NCI-H524 (cell line): ENCODE results near the gene TSPAN14.

Source experiments
- DNase-seq, 2 experiments: peaks; one replicate each; lab custom pipeline; 2025; lab: John Stamatoyannopoulos, UW

Gene TSPAN14

DNA sequence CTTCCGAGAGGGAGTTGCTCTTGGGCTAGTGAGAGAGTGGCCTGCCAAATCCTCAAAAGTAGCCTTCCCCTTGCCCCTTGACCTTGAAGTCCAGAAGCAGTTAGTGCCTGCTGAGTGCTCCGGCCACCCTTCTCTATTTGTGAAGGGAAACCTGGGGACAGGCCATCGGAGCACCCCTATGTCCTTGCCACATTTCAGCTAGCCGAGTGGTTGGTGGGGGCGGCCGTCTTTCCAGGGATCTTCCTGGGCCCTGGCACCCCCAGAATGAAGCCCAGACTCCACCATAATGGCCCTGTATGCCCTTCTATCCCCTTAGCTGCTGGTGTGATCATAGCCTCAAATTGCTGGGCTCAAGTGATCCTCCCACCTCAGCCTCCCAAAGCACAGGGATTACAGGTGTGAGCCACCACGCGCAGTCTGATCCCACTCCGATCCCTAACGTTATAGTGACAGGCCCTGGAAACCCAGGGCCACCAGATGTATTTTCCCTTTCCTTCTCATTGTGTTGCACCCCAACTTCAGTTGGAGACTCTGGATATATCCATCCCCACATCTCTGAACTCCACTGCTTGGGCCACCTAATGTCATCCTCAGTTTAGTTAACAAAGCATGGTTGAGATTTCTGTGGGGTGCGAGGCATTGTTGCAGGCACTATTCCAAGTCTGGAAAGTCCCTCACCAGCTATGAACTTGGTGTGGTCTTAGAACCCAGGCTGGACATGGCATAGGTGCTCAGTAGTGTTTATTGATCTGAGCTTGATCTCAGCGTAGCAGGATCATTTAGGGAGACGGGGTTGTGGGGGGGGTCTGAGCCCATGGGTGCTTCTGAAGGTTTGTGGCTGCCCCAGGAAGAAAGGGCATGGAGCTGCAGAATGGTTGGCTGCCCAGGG lies 1.6 kb downstream of the TSPAN14 start:
- no peak for DNase-seq

DNA sequence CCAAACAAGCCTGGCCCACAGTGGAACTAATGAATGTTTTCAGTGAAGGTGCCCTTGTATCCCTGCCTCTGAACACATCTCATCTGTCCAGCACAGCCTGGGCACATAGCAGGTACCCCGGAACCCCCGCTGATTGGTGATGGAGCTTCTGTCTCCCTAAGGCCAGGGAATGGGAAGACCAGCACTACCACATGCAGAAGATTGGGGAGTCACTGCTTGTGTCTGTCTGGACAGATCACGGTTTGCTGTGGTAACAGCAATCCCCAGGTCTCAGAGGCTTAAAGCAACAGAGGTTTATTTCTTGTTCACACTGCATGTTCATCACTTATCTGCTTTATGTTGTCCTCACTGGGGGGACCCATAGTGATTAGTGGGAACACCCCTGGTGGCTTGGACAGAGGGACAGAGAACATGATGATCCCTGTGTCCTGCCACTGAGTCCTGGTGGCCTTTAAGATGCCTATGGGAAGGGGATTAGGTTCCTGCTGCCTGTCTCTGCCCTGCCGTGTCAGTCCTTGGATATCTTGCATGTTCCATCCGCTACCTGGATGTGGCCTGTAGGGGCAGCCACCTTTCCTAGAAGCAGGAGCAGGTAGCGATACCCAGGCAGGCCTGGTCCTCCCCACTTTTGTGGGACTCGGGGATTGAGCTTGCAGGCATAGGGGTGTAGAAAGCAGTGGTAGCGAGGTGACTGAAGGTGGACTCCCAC lies 3.6 kb downstream of the TSPAN14 start:
- no peak for DNase-seq

DNA sequence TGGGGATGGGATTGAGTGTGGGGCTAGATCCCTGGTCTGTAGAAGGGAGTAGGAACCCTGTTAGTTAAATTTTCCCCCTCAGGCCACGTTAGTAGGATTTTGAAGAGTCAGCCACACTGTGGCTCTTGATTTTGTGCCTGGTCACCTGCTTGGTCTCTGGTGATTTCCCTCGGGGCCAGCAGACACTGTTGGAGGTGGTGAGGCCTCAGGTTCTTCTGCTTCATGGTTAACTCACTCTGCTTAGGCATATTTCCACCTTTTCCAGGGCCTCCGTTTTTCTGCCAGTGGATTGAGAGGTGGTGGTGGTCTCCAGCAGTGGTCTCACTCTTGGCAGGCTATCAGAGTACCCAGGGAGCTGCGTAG lies 4.1 kb downstream of the TSPAN14 start:
- no peak for DNase-seq

DNA sequence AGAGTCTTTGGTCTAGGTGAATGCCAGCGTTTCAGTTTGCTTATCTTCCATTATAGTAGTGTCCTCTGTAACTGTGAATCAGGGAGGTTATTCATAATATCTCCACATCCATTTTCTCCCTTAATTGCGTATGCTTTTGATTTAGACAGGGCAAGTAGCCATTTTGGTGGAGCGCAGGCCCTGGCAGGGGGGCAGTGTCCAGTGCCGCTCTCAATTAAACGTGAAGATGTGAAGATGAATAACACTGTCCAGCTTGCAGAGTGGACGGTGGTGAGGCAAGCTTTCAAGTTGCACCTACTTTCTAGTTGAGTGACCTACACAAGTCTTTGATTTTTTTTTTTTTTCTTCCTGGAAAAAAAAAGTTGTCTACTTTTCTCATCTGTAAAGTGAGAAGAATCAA lies 4.5 kb downstream of the TSPAN14 start:
- DNase-seq: no peak

DNA sequence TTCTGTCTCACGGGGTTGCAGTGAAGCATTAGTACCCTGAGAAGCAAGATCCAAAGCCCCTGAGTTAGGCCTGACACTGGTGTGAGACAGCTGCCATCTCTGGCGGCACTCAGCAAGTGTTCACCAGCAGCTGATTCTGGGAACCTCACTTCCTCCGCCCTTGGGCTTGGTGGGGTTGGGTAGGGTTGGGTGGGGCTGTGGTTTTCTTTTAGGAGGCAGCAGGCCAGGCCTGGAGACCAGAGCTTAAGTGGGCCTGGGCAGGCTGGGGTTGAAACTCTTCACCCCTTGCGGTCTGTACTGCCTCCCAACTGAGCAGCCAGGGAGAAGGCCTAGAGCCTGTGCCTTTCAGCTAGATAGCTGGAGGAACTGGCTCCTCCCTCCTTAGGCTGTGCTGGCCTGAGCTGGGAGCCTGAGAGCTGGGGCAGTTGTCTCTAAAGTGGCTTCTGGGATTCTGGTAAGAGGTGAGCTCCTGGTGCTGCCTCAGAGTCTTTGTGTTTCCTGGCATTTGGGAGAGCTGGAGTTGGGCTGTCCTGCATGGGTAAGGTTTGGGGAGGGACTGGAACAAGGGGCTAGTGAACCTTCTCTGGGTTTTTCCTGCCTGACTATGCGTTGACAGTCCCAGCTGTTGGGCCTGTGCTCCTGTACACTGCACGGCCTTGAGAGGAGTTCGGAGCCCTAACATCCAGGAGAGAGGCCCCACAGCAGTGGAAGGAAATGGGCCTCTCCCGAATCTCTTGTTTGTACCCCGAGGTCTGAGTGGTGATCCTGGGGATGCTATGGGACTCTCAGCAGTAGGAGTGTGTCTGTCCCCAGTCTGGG lies 5.1 kb downstream of the TSPAN14 start:
- DNase-seq: no peak

DNA sequence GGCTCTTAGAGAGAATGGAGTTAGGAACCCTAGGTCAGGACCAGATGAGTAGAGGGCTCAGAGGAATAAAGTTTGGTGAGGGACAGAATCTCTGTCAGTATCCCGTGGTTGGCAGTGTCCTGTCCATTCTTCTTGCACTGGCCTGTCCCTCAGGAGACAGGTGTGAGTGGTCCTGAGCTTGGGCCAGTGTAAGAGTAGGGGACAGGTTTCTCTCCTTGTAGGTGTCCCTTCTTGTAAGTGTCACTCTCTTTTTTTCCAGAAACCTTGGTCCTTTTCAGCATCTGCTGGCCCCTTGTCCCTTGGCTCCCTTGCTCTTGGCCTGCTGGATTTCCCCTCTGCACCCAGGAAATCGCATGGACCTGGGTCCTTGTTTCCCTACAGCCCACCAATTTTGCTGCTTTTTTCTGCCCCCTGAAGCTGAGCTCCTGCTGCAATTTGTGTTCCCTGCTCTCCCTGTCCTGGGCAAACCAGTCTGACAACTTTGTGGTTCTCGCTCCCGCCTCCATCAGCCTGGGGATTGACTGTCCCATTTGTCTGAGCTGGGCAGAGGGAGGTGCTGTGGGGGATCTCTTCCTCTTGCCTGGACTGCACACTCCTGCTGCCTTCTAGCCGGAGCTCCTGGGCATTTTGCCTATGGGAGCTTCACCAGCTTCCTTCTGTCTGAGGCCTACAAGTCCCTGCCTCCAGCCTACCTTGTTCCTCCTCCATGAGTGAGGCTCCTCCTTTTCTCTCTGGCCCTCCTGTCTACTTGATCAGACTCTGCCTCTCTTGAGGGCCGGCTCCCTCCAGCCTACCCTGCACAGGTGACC lies 6.5 kb downstream of the TSPAN14 start:
- DNase-seq: no peak

DNA sequence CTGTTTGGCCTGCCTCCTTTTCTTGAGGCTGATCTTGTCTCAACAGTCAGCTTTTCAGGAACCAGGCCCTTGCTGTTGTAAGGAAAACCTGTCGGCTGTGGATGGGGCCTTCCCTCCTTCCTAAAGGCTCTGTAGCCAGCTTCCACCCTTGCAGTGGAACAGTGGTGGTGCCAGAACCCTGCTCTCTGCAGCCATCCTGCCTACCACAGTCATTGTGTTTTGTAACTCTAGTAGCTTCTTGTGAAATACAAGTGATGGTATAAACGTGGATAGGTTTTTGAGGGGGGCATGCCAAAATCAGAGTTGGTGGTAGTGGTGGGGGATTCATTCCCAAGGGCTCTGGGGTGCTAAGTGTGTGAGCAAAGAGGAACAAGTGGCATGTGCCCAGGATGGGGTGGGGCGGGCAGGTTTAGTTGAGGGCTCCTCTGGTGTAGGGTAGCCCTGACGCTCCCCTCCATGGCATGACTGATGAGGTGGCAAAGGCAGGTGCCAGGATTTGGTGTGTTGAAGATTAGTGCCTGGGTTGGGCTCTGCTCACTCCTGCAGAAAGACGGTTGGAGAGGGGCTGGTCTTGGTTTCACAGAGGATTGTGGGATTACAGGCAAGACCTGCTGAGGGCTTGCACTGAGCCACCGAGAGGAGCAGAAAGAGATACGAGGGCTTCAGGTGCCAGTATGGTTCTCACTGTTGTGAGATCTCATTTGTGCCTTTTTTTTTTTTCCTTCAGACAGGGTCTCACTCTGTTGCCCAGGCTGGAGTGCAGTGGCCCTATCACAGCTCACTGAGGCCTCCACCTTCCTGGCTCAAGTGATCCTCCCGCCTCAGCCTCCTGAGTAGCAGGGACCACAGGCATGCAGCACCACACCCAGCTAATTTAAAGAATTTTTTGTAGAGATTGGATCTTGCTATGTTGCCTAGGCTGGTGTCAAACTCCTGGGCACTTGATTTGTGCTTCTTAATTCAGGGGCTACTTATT lies 7.4 kb downstream of the TSPAN14 start:
- DNase-seq: peak in 1 of 2 experiments; percentile 1

DNA sequence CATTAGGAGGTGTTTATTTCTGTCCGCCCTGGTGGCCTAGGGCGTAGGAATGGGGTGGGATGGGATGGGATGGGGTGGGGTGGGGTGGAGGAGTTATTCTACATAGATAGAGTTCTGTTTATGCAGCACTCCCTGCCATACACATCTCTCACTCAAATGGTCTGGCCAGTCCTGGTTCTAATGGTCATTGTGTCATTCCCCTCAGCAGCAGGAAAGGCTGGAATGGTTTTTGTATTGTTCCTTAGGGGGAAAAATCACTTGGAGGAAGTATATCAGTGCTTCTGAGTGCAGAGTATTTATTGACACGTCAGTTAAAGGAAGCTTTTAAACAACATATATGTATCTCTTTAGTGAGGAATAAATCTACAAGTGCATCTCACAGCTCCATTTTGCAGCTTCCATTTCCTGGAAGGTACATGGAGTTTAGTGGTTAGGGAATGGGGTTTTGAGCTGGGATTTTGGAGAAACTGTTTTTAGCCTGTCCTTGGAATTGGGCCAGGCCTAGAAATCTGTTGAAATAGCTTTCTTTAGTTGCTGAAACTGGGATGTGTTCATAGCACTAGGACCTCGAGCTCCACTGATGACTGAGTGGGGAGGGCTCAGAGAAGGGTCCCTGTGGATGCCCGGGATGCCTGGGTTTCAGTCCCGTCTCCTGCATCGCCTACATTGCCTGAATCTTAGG lies 8.3 kb downstream of the TSPAN14 start:
- DNase-seq: no peak

DNA sequence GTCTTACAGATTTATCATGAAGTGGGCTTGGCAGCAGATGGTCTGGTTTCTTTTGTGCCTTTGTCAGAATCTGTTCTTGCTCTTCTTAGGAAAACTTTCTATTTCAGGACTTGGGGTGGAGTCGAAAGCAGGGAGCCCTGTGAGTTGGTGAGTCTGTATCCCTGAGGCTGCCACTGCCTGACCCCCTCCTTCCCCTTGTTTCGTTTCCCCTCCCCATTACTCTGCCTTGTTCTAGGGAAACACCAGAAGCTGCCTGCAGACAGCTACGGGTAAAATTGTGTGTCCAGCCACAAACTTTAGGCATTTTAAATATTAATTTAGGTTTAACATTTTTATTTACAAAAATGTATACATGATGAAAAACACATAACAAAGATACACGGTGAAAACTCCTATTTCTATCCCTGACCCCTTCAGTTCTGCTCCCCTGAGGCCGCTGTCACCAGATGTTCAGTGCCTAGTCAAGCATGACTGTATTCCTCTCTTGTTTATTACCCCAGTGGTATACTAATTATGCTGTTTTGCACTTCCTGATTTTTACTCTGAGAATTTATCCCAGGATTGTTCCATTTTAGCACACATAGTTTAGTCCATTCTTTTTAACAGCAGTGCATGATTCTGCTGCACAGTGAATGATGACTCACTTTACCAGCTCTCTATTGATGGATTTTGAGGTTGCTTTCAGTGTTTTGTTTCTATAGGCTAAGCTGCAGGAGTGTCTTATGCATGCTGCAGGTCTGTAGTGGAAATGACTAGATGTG lies 9.1 kb downstream of the TSPAN14 start:
- peak in 1 of 2 experiments; percentile 52 for DNase-seq

DNA sequence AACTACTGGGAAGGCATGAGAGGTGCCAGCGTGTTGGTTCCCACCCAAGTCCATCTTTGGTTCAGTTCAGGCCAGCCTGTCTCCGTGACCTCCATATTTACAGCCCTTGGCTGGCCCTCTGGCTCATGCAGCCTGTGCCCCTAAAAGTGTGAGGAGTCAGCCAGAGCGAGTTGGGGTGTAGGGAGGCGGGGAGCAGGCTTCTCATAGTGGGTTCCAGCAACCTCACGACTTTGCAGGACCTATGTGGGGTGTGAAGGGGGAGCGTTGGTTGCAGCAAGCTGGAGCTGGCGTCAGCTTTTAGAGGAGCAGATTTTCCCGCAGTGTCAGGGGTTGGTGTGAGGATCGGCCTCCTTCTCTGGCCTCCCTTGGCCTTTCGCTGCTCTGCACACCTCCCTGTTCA lies 9.8 kb downstream of the TSPAN14 start:
- no peak for DNase-seq

DNA sequence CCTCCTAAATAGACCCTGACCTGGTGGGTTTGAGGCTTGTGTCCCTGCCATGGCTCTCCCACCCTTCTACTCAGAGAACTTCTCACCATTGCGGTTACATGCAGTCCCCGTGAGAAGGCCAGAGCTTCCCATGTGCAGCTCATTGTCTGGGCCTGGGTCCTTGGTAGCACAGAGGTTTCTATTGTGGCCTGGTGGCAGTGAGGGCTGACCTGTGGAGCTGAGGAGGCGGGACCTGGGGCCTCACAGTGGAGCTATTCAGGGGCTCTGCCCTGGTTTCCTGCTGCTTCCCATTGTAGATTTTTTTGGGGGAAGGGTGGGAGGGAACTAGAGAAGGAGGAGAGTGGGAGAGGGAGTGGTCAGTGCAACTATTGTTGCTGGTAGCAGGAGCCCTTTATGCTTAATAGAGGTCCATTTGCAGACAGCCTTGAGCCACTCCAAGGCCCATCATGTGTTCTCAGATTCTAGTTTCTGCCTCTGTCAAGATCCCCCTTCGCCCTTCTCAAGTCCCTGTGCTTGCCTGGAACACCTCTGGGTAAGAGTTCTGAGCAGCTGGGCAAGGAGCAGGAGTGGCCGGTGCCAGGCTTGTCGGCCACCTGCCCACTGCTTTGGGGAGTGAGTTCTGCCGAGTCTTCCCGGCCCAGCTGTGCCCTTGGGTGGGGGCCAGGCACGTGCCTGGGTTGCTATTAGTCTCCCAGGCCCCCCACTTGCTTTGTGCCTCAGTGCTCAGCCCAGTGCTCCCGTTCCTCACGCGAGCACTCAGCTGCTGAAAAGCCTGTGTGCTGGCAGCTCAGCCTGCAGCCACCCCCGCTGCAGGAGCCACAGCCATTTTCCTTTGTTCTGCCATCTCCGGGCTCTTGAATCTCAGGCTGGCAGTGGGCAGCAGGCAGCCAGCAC lies 10.7 kb downstream of the TSPAN14 start:
- DNase-seq: peak; percentile 51 to 82

DNA sequence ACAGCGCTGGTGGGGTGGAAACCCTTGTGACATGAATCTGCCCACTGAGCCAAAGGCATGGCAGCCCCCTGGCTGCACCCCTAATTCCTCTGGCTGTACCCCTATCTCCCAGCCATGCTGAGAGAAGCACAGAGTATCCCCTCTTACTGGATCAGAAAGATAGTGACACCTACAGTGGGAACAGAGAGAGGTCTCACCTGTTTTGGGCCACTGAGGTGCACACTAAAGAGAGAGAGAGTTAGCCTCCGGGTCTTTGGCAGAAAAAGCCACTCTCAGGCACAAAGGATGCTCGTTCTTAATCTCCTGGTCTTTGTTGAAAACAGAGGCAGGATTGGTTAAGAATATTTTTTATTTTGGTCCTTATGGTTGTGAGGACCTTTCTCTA lies 11.3 kb downstream of the TSPAN14 start:
- DNase-seq: no peak

DNA sequence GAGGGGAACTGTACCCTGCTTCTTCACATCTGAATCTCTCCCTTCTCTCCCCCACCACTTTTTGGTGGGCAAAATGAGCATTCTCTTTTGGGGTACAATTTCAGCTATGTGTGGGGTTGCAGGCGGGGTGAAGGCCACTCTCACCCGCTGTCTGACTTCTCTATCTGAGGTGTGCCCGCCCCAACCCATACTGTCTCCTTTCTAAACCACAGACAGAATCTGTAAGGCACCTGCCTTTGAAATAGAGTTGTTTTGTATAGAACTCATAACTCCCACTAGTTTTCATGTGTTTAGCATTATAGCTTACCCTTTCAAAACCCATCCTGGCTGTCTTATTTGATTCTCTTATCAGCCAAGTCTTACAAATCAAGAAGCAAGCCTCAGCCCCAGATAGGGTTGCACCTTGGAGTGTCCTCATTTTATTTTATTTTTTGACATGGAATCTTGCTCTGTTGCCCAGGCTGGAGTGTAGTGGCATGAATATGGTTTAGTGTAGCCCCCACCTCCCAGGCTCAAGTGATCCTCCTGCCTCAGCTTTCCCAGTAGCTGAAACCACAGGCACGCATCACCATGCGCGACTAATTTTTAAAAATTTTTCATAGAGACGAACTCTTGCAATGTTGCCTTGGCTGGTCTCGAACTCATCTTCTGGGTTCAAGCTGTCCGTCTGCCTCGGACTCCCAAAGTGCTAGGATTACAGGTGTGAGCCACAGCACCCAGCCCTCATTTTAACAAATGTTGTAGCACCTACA lies 11.9 kb downstream of the TSPAN14 start:
- DNase-seq: no peak

DNA sequence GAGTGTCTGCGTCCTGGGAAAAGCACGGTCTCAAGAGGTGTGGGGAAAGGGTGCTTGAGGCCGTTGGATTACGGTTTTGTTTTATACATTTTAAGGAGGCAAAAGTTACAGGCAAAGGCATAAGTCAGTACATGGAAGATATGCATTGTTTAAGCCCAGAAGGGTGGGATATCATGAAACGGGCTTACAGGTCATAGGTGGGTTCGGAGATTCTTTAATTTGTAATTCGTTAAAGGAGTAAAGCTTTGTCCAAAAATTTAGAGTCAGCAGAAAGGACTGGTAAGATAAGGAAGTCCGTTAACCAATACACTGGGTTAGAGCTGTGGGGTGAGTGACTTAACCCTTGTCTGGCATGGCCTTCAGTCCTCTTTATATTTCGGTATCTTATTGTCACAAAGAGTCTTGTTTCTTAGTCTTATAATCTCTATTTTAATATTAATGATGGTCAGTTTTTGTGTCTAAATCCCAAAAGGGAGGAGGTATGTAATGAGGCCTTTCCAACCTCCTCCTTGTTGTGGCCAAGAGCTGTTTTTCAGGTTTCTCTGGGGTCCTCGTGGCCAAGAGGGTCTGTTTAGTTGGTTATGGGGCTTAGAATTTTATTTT lies 12.7 kb downstream of the TSPAN14 start:
- DNase-seq: no peak

DNA sequence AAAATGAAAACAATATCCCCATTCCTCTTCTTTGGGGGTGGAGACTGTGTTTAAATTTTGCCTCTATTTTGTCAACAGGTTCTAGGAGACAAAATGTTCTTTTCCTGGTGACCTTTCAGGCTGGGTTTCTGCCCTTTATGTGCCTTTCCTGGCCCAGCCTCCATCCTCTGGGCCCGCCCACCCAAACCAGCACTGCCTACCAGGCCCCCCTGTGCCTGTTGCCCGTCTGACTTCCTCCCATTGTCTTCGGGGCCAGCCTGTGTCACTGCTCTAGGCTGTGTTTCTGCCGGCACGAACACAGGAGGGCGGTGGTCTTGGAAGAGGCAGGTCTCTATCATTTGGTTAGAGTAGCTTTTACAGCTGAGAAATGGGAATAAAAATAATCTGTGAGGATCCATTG lies 13.9 kb downstream of the TSPAN14 start:
- peak in 1 of 2 experiments; percentile 41 for DNase-seq

DNA sequence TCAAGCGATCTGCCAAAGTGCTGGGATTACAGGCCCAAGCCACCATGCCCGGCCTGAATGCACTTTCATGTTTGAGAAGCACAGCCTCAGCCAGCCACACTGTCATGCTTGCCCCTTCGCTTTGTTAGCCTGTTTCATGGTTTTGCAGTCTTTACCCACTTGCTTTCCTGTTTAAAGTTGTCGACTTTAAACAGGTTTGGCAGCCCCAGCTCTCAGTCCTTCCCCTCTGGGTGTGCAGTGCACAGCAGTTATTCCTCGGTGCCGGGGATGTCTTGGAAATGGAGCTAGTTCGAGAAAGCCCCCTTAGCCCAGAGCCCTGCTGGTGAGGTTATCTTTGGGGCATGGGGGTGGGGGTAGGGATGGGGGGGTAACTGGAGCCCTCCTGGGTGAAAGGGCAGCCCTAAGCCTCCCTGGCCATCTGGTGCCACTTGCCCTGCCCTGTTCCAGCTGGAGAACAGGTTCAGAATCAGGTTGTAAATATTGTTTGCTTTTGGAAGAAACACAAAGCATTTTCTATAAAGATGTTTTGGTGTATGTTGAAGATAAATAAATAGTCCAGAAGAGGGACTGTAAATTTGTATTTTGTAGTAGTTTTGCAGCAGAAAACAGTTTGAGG lies 14.8 kb downstream of the TSPAN14 start:
- peak; percentile 14 to 63 for DNase-seq

DNA sequence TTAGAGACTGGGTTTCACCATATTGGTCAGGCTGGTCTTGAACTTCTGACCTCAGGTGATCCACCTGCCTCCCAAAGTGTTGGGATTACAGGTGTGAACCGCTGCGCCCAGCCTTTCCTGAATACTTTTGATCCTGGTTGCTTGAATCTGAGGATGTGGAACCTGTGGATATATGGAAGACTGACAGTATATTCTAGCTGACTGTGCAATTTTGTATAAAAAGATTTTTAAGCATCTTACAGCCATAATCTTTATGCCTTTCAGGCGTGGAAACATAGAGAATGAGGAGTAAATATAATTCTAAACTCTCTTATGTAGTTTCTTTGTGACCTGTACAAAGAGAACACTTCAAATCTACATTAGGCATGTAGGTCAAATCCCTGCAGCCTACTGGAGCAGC lies 16.2 kb downstream of the TSPAN14 start:
- no peak for DNase-seq
